H1 (cell line): ENCODE data around the gene RILPL2. TPM values are rescaled to one million over a fixed set of nuclear protein-coding genes. Genes with fewer than 3 reads are reported as not detected.
A peak's percentile ranks its signal among the peaks of the same experiment; 100 is the strongest.

Source experiments
- CTCF ChIA-PET: fragments of 300-600 bp; sonication (Branson Sonifier 250); formaldehyde crosslinking; loops from one replicate; lab custom pipeline; 2021; ENCODE audit not compliant: partially characterized antibody; lab: Charles Lee
- POLR2A ChIA-PET: fragments of 300-600 bp; sonication (Branson Sonifier 250); formaldehyde crosslinking; loops from one replicate; lab custom pipeline; 2021; ENCODE audit warnings: inconsistent platforms; ENCODE audit not compliant: partially characterized antibody; lab: Charles Lee
- DNase-seq, 2 experiments: peaks; one replicate each; pipeline versions ENCODE4 v3.0.0 to v3.0.0-alpha.2; 2010 to 2022; ENCODE audit warnings: low spot score in 2 of 2, low read depth in 1 of 2, mixed read lengths in 1 of 2
- FAIRE-seq: peaks from 2 replicates; lab custom pipeline; 2011; peaks lifted over from hg19 to GRCh38; lab: Jason Lieb, UNC
- H2AFZ ChIP-seq: 2 replicates; pipeline ENCODE4 v1.8.1; 2012; ENCODE audit warnings: low read length, inconsistent platforms
- H2AK5ac ChIP-seq: 2 replicates; pipeline ENCODE4 v1.6.1; 2013; ENCODE audit warnings: low read depth, low read length
- H2BK120ac ChIP-seq: replicated peaks from 2 replicates; pipeline ENCODE3; 2013; ENCODE audit warnings: low read depth, low read length, inconsistent platforms
- H2BK12ac ChIP-seq: 2 replicates; pipeline ENCODE4 v1.6.1; 2013; ENCODE audit warnings: low read depth, low read length
- H2BK15ac ChIP-seq: 2 replicates; pipeline ENCODE4 v1.6.1; 2013; ENCODE audit warnings: low read length
- H2BK20ac ChIP-seq: 2 replicates; pipeline ENCODE4 v1.6.1; 2013; ENCODE audit warnings: low read length
- H2BK5ac ChIP-seq: 2 replicates; pipeline ENCODE4 v1.6.1; 2013; ENCODE audit warnings: low read depth, low read length
- H3K14ac ChIP-seq: 2 replicates; pipeline ENCODE4 v1.6.1; 2013; ENCODE audit warnings: inconsistent platforms; ENCODE audit not compliant: insufficient read length
- H3K18ac ChIP-seq: 2 replicates; pipeline ENCODE4 v1.6.1; 2013; ENCODE audit warnings: low read length; ENCODE audit errors: extremely low read depth
- H3K23ac ChIP-seq: 2 replicates; pipeline ENCODE4 v1.6.1; 2013; ENCODE audit warnings: inconsistent platforms; ENCODE audit not compliant: insufficient read length
- H3K23me2 ChIP-seq: 2 replicates; pipeline ENCODE4 v1.6.1; 2013; ENCODE audit warnings: low read depth, low read length
- H3K27ac ChIP-seq: 2 replicates; pipeline ENCODE4 v1.6.1; 2011; ENCODE audit warnings: low read depth, low read length, inconsistent platforms
- H3K27me3 ChIP-seq, 4 experiments: replicated peaks in 1 of 4; 1 replicate in 1 of 4; 2 replicates in 3 of 4; pipeline versions ENCODE4 v1.6.1 to v1.8.1; 2011 to 2013; ENCODE audit warnings: low read length in 3 of 4, mild to moderate bottlenecking in 3 of 4, inconsistent platforms in 2 of 4, mixed read lengths in 2 of 4, moderate library complexity in 1 of 4; ENCODE audit not compliant: control insufficient read depth in 3 of 4, insufficient read depth in 3 of 4; ENCODE audit errors: extremely low read depth in 1 of 4
- H3K36me3 ChIP-seq, 4 experiments: 2 replicates each; pipeline versions ENCODE4 v1.6.1 to v1.8.1; 2011 to 2013; ENCODE audit warnings: mild to moderate bottlenecking in 4 of 4, low read length in 3 of 4, moderate library complexity in 2 of 4, control low read depth in 1 of 4, inconsistent platforms in 1 of 4; ENCODE audit not compliant: insufficient read depth in 4 of 4, control insufficient read depth in 2 of 4
- H3K4ac ChIP-seq: replicated peaks from 2 replicates; pipeline ENCODE3; 2013; ENCODE audit warnings: low read length, low read depth, mixed read lengths, inconsistent platforms; ENCODE audit not compliant: insufficient read length
- H3K4me1 ChIP-seq, 4 experiments: replicated peaks in 1 of 4; 1 replicate in 1 of 4; 2 replicates in 3 of 4; pipeline versions ENCODE4 v1.6.1 to v1.8.1; 2011 to 2013; ENCODE audit warnings: low read length in 3 of 4, inconsistent platforms in 2 of 4, mixed read lengths in 1 of 4; ENCODE audit not compliant: insufficient read depth in 4 of 4, control insufficient read depth in 3 of 4
- H3K4me2 ChIP-seq, 2 experiments: 2 replicates each; pipeline versions ENCODE4 v1.6.1 to v1.8.1; 2011 to 2013; ENCODE audit warnings: low read depth in 2 of 2, low read length in 2 of 2, control low read depth in 1 of 2, inconsistent platforms in 1 of 2, mild to moderate bottlenecking in 1 of 2; ENCODE audit not compliant: insufficient read depth in 1 of 2
- H3K4me3 ChIP-seq, 4 experiments: fragments of 200-600, 300-600 bp in 1 of 4; sonication (generic), shearing (Covaris generic), sonication (Bioruptor Twin) in 1 of 4; 2 replicates each; pipeline versions ENCODE4 v1.5.1 to v1.8.1; 2011 to 2016; ENCODE audit warnings: low read length in 4 of 4, low read depth in 3 of 4, control low read depth in 2 of 4, inconsistent platforms in 2 of 4, mild to moderate bottlenecking in 2 of 4, mixed read lengths in 1 of 4, moderate library complexity in 1 of 4; ENCODE audit not compliant: insufficient read depth in 2 of 4; ENCODE audit errors: extremely low read depth in 1 of 4
- H3K56ac ChIP-seq: replicated peaks from 2 replicates; pipeline ENCODE3; 2013; ENCODE audit warnings: low read depth, mild to moderate bottlenecking, mixed read lengths, low read length, inconsistent platforms; ENCODE audit not compliant: insufficient read length
- H3K79me1 ChIP-seq: 2 replicates; pipeline ENCODE4 v1.6.1; 2013; ENCODE audit warnings: low read depth, low read length, control low read depth
- H3K79me2 ChIP-seq, 2 experiments: 2 replicates each; pipeline versions ENCODE4 v1.6.1 to v1.8.1; 2012 to 2013; ENCODE audit warnings: low read length in 2 of 2, mild to moderate bottlenecking in 2 of 2, inconsistent platforms in 1 of 2; ENCODE audit not compliant: insufficient read depth in 2 of 2, control insufficient read depth in 1 of 2
- H3K9ac ChIP-seq, 4 experiments: replicated peaks in 1 of 4; 1 replicate in 1 of 4; 2 replicates in 3 of 4; pipeline versions ENCODE4 v1.6.1 to v1.8.1; 2011 to 2013; ENCODE audit warnings: low read depth in 3 of 4, low read length in 3 of 4, control low read depth in 2 of 4, mild to moderate bottlenecking in 2 of 4, moderate library complexity in 2 of 4, inconsistent platforms in 1 of 4; ENCODE audit errors: extremely low read depth in 1 of 4
- H3K9me3 ChIP-seq, 2 experiments: 2 replicates each; pipeline versions ENCODE4 v1.6.1 to v1.8.1; 2012 to 2013; ENCODE audit warnings: mild to moderate bottlenecking in 2 of 2, moderate library complexity in 2 of 2, control low read depth in 1 of 2, inconsistent platforms in 1 of 2, low read depth in 1 of 2, low read length in 1 of 2, mixed read lengths in 1 of 2; ENCODE audit not compliant: insufficient read depth in 2 of 2
- H4K20me1 ChIP-seq, 2 experiments: replicated peaks in 1 of 2; 2 replicates each; pipeline versions ENCODE3 to v1.8.1; 2011 to 2013; ENCODE audit warnings: inconsistent platforms in 2 of 2, low read length in 2 of 2, mild to moderate bottlenecking in 1 of 2; ENCODE audit not compliant: insufficient read depth in 2 of 2, control insufficient read depth in 1 of 2
- H4K5ac ChIP-seq: 2 replicates; pipeline ENCODE4 v1.6.1; 2013; ENCODE audit warnings: low read length, low read depth, mixed read lengths, inconsistent platforms; ENCODE audit not compliant: insufficient read length
- H4K8ac ChIP-seq: 2 replicates; pipeline ENCODE4 v1.8.0; 2013; ENCODE audit warnings: mild to moderate bottlenecking, moderate library complexity, low read length, inconsistent platforms; ENCODE audit not compliant: insufficient read depth; ENCODE audit errors: extremely low read depth
- H4K91ac ChIP-seq: replicated peaks from 2 replicates; pipeline ENCODE3; 2013; ENCODE audit warnings: low read length, mixed read lengths, inconsistent platforms; ENCODE audit not compliant: insufficient read length
- ASH2L ChIP-seq: fragments of 200-600, 300-600 bp; sonication (generic); IDR thresholded peaks from one replicate; pipeline ENCODE4 v1.7.1; 2017; ENCODE audit warnings: low read length
- BACH1 ChIP-seq: IDR thresholded peaks from 2 replicates; pipeline ENCODE4 v1.6.1; 2012; ENCODE audit warnings: low read length, improper control_type of control experiment
- BCL11A ChIP-seq, 2 experiments: IDR thresholded peaks; one replicate each; pipeline ENCODE4 v1.6.1; 2011; ENCODE audit warnings: low read depth in 2 of 2, low read length in 2 of 2, mild to moderate bottlenecking in 2 of 2
- BRCA1 ChIP-seq: IDR thresholded peaks from 2 replicates; pipeline ENCODE4 v1.6.1; 2012; ENCODE audit warnings: low read depth, low read length, improper control_type of control experiment
- CREB1 ChIP-seq: IDR thresholded peaks from 2 replicates; pipeline ENCODE4 v1.6.1; 2012; ENCODE audit warnings: inconsistent platforms
- EGR1 ChIP-seq: IDR thresholded peaks from 2 replicates; pipeline ENCODE4 v1.6.1; 2011; ENCODE audit warnings: low read depth, low read length, borderline replicate concordance
- JUND ChIP-seq: IDR thresholded peaks from 2 replicates; pipeline ENCODE4 v1.6.1; 2011; ENCODE audit warnings: mild to moderate bottlenecking, improper control_type of control experiment, low read length
- MAX ChIP-seq: IDR thresholded peaks from 2 replicates; pipeline ENCODE4 v1.6.1; 2012; ENCODE audit warnings: inconsistent platforms
- PHF8 ChIP-seq: fragments of 200-600 bp; sonication (generic); conservative IDR thresholded peaks from 2 replicates; pipeline ENCODE4 v1.7.1; 2012; ENCODE audit warnings: low read depth, mild to moderate bottlenecking, inconsistent platforms, low read length, moderate library complexity
- RBBP5 ChIP-seq: IDR thresholded peaks from 2 replicates; pipeline ENCODE4 v1.7.1; 2012; ENCODE audit warnings: low read depth, mild to moderate bottlenecking, inconsistent platforms, low read length, moderate library complexity, borderline replicate concordance
- SP2 ChIP-seq: IDR thresholded peaks from 2 replicates; pipeline ENCODE4 v1.6.1; 2012; ENCODE audit warnings: mild to moderate bottlenecking, low read length, inconsistent platforms
- ZNF274 ChIP-seq: IDR thresholded peaks from 2 replicates; pipeline ENCODE4 v1.7.0; 2012; ENCODE audit warnings: low read length, borderline replicate concordance; ENCODE audit errors: extremely low read depth
- WGBS, 2 experiments: shearing (Covaris generic) in 1 of 2; methylation state at CpG; one replicate each; pipeline versions ENCODE4 v1.1.6 to v1.1.7; 2013 to 2015; ENCODE audit warnings: low lambda C conversion rate in 2 of 2, mixed read lengths in 2 of 2, inconsistent platforms in 1 of 2, low coverage in 1 of 2, missing lambda C conversion rate in 1 of 2; ENCODE audit not compliant: insufficient replicate concordance in 2 of 2, insufficient coverage in 1 of 2, insufficient read length in 1 of 2; ENCODE audit errors: extremely low coverage in 1 of 2, missing lambda C conversion rate in 1 of 2; 5-methylcytosine and 5-hydroxymethylcytosine counted together
- polyA plus RNA-seq, 7 experiments: library from polyadenylated mRNA; depleted of rRNA in 3 of 7; stranded (reverse) in 5 of 7; unstranded in 2 of 7; fragments of >200 nt in 5 of 7; fragments of 200-250 nt in 2 of 7; gene quantifications; 1 replicate in 5 of 7; 2 replicates in 1 of 7; 4 replicates in 1 of 7; pipeline versions ENCODE4 v1.2.1 to v1.2.3, GENCODE V29; 2011 to 2013; ENCODE audit warnings: missing spikeins in 2 of 7, mixed read lengths in 2 of 7
- total RNA-seq: library from RNA; stranded (reverse); fragmentation: NEBNext Ultra II Directional; extraction: Animal tissue kit (Norgen Biotek cat#: 25700); gene quantifications from 2 replicates; pipeline ENCODE4 v1.2.1, GENCODE V29; 2021

The RILPL2 gene
- total and polyA plus RNA-seq, 2 of the 8 experiments (the other 6 are each of a cell fraction or from before 2014, with no cell fraction given) = 0.77 to 1.4 TPM

DNA sequence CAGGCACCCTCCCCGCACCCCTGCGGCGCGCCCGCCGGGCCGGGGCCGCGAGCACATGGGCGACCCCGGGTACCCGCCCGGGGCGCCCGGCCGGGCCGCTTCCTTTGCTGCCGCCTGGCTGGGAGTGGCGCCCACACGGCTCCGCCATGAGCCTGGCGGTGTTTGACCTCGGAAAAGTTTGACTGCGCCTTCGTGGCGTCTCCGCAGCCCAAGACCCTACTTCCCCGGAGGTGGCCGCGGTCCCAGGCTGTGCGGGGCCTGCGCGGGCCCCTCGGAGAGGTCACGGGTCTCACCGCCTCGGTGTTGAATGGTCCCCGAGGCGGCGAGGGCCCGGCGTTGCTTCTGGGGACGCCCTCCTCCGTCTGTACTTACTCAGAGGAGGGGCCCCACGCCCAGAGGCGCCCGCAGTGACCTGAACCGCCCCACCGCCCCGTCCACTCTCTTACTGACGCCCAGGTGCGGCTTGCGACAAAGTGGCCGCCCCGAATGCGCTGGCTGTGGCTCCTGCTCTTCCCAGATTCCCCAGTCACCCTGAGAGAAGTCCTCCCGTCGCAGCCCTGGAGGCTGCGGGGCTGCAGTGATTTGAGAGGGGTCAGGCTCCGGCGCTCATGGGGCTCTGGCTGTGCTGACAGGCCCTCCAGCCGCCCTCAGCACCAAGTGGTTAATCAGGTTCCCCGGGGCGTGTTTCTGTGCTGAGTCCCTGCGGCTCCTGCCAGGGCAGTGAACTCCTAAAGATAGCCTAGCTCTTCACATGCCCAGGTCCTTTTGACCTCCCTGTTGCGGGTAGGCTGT, 46.7 kb downstream of the RILPL2 start:
- peaks cover 0 to 8% (median 4%) of the 10 kb centered on the region in 4 experiments; a peak in 3 of 7 replicates for H3K4me1 ChIP-seq
- no peak overlapping the region for H2BK15ac ChIP-seq
- no peak overlapping the region for H3K27ac ChIP-seq
- no peaks in the 10 kb centered on the region for H3K79me1 ChIP-seq
- no peak overlapping the region for H2AFZ ChIP-seq
- no peaks in the 10 kb centered on the region; a peak in 1 of 4 replicates for H3K79me2 ChIP-seq
- peak overlapping the region; percentile 62; the same call in 1 of the 2 replicates for H4K8ac ChIP-seq
- peak overlapping the region; percentile 56 to 82 for H3K4me2 ChIP-seq
- H4K5ac ChIP-seq = no peak overlapping the region
- H2BK20ac ChIP-seq = no peak overlapping the region
- peaks cover 0 to 12% (median 4%) of the 10 kb centered on the region in 4 experiments; a peak in 4 of 8 replicates for H3K36me3 ChIP-seq
- WGBS, 2 experiments = 32% methylated on average over 17 of the region's 66 CpGs; no CpG with 5 or more reads in 1 of the 2 experiments
- CTCF ChIA-PET = interaction anchor here (1.5 kb wide), 1 partner anchor 24 kb away, joined by 6 read pairs; the partner anchor contains the start of gene SBNO1
- FAIRE-seq = no peak
- peaks cover 1 to 33% (median 28%) of the 10 kb centered on the region in 4 experiments for H3K27me3 ChIP-seq
- no peak overlapping the region for H2BK12ac ChIP-seq
- no peaks in the 10 kb centered on the region for H3K9me3 ChIP-seq
- H3K56ac ChIP-seq = no peak overlapping the region
- no peak overlapping the region for H3K14ac ChIP-seq
- H3K18ac ChIP-seq = no peak overlapping the region
- no peak overlapping the region for H3K23ac ChIP-seq
- H3K4me3 ChIP-seq = peak overlapping the region; percentile 27 to 73 (median 50)
- H3K9ac ChIP-seq = no peak overlapping the region; a peak in 1 of 7 replicates
- H2BK5ac ChIP-seq = no peak overlapping the region
- H4K20me1 ChIP-seq = peaks cover 15 to 23% of the 10 kb centered on the region in 2 experiments
- POLR2A ChIA-PET = interaction anchor here (1.1 to 2.4 kb wide), 4 partner anchors 9 to 323 kb away, joined by 3 to 5 read pairs (median 5); partner anchors contain the start of gene ATP6V0A2
- H2AK5ac ChIP-seq = no peak overlapping the region
- H3K23me2 ChIP-seq = peaks cover 9% of the 10 kb centered on the region
- no peak overlapping the region for H4K91ac ChIP-seq
- DNase-seq = peak in 1 of 2 experiments; percentile 60
- H2BK120ac ChIP-seq = no peak overlapping the region
- no peak overlapping the region for H3K4ac ChIP-seq
- TF ChIP-seq BRCA1 = no peak
- no peak for TF ChIP-seq BCL11A (IDR thresholded peaks at IDR 0.05; ENCODE audit: low read depth in 2 of 2, low read length in 2 of 2)
- TF ChIP-seq MAX = no peak
- TF ChIP-seq SP2 = no peak
- no peak for TF ChIP-seq JUND
- TF ChIP-seq PHF8 = peak; percentile 38; the same call in 1 of the 2 replicates
- TF ChIP-seq CREB1 = no peak
- TF ChIP-seq ASH2L = peak; percentile 28
- no peak for TF ChIP-seq ZNF274
- TF ChIP-seq BACH1 = no peak
- no peak for TF ChIP-seq EGR1
- no peak for TF ChIP-seq RBBP5
